T-cell (primary cell): Measurements from ENCODE around the gene PHF12. TPM values are rescaled to one million over a fixed set of nuclear protein-coding genes. Genes with fewer than 3 reads are reported as not detected.

ENCODE experiments used
- ATAC-seq, 4 experiments: fragments of 200-7000 bp in 3 of 4; fragments of 150-1000 bp in 1 of 4; cut with Tn5 transposase; replicated peaks in 1 of 4; 1 replicate in 3 of 4; 2 replicates in 1 of 4; pipeline ENCODE4 v1.10.0; 2021; ENCODE audit warnings: moderate library complexity in 3 of 4, mild to moderate bottlenecking in 2 of 4, moderate number of reproducible peaks in 1 of 4
- CTCF ChIA-PET, 2 donors: fragments of 300-600 bp; sonication (Branson Sonifier 250); formaldehyde crosslinking; loops; one replicate each; lab custom pipeline; 2022; ENCODE audit warnings: antibody characterized with exemption in 2 of 2; lab: Charles Lee
- POLR2A ChIA-PET, 2 donors: fragments of 300-600 bp; sonication (Branson Sonifier 250); formaldehyde crosslinking; loops; one replicate each; lab custom pipeline; 2022; ENCODE audit warnings: antibody characterized with exemption in 2 of 2; lab: Charles Lee
- DNase-seq, 35 experiments: peaks; one replicate each; pipeline versions ENCODE4 v3.0.0 to v3.0.0-alpha.2; 2013 to 2023
- H3K27ac ChIP-seq: one replicate; pipeline ENCODE4 v1.5.1; 2013; ENCODE audit warnings: low read length
- H3K27me3 ChIP-seq, 2 experiments: replicated peaks in 1 of 2; 1 replicate in 1 of 2; 2 replicates in 1 of 2; pipeline versions ENCODE4 v1.6.1 to v1.7.0; 2013; ENCODE audit warnings: low read length in 1 of 2, mixed read lengths in 1 of 2; ENCODE audit not compliant: control insufficient read depth in 2 of 2, insufficient read depth in 2 of 2; ENCODE audit errors: extremely low read depth in 1 of 2
- H3K36me3 ChIP-seq, 2 donors: 1 replicate in 1 of 2; 2 replicates in 1 of 2; pipeline versions ENCODE4 v1.6.1 to v1.7.0; 2013; ENCODE audit warnings: low read length in 1 of 2; ENCODE audit not compliant: control insufficient read depth in 2 of 2, insufficient read depth in 1 of 2; ENCODE audit errors: extremely low read depth in 1 of 2
- H3K4me1 ChIP-seq, 2 experiments: 1 replicate in 1 of 2; 2 replicates in 1 of 2; pipeline versions ENCODE4 v1.6.1 to v1.7.0; 2013; ENCODE audit warnings: low read length in 2 of 2, mixed read lengths in 1 of 2; ENCODE audit not compliant: insufficient read depth in 2 of 2, control insufficient read depth in 1 of 2; ENCODE audit errors: extremely low read depth in 1 of 2
- H3K4me3 ChIP-seq, 2 donors: 1 replicate in 1 of 2; 2 replicates in 1 of 2; pipeline versions ENCODE4 v1.5.1 to v1.7.0; 2013; ENCODE audit warnings: mild to moderate bottlenecking in 2 of 2, low read length in 1 of 2, moderate library complexity in 1 of 2; ENCODE audit not compliant: control insufficient read depth in 1 of 2; ENCODE audit errors: extremely low read depth in 1 of 2
- H3K9me3 ChIP-seq: 2 replicates; pipeline ENCODE4 v1.7.0; 2013
- H3K27ac Mint-ChIP-seq, 2 donors: one replicate each; pipeline ENCODE4 v1.8.0; 2020 to 2021; ENCODE audit warnings: mild to moderate bottlenecking in 2 of 2, mixed read lengths in 2 of 2
- H3K27me3 Mint-ChIP-seq, 2 donors: one replicate each; pipeline ENCODE4 v1.8.0; 2021 to 2022; ENCODE audit warnings: mixed read lengths in 2 of 2
- H3K36me3 Mint-ChIP-seq: one replicate; pipeline ENCODE4 v1.8.0; 2021; ENCODE audit warnings: mixed read lengths
- H3K4me1 Mint-ChIP-seq, 3 donors: one replicate each; pipeline ENCODE4 v1.8.0; 2020 to 2022; ENCODE audit warnings: mixed read lengths in 3 of 3, mild to moderate bottlenecking in 1 of 3
- H3K4me3 Mint-ChIP-seq, 3 donors: one replicate each; pipeline ENCODE4 v1.8.0; 2020 to 2022; ENCODE audit warnings: mild to moderate bottlenecking in 3 of 3, mixed read lengths in 3 of 3, moderate library complexity in 3 of 3
- H3K9me3 Mint-ChIP-seq, 3 donors: one replicate each; pipeline ENCODE4 v1.8.0; 2020 to 2022; ENCODE audit warnings: mixed read lengths in 3 of 3
- WGBS: methylation state at CpG from one replicate; pipeline ENCODE4 v1.1.5; 2013; ENCODE audit warnings: missing lambda C conversion rate; ENCODE audit not compliant: insufficient coverage; 5-methylcytosine and 5-hydroxymethylcytosine counted together
- total RNA-seq, 35 experiments: library from RNA in 6 of 35; stranded (reverse) in 6 of 35; fragments of 120-200 nt in 1 of 35; gene quantifications; one replicate each; pipeline versions ENCODE4 v1.2.1 to v1.2.4 and lab custom pipeline; 2013 to 2026

The PHF12 gene
- total RNA-seq, 5 donors from 2014 or later (not counting 1 experiment from before 2014, with no cell fraction given) = 121 to 176 (median 123) TPM

DNA sequence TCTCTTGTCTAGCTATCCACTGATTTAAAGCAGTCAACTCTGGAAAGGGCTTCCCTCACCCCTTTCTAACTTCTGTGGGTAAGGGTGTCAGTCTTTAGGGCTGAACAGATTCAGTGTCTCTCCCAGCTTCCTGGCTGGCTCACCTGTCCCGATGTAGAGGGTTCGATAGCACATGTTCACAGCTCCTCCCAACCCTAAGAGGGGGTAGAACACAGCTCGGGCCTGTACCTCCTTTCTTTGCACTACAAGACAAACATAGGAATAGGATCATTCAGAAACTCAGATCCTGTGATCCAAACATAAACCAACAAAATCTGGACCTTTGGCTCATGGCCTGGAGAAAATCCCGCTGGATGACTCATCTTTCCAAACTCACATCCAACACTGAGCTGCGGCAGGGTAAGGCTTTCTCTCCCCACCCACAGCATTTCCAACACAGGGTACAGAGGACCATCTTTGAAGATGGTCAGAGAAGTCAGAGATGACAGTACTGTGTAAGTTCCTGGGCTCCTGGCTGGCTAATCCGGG is 42.6 kb downstream of the PHF12 start:
- POLR2A ChIA-PET = interaction anchor here in 1 of 2 donors (1.4 kb wide), 1 partner anchor 17 kb away, joined by 5 read pairs; no protein-coding TSS in a partner anchor
- no peak overlapping the region for H3K4me3 Mint-ChIP-seq
- Histone ChIP-seq H3K4me1 (no peaks in the 10 kb centered on the region), H3K9me3 (no peaks in the 10 kb centered on the region), H3K4me3 (no peak overlapping the region), H3K27me3 (no peaks in the 10 kb centered on the region), H3K27ac (no peak overlapping the region), H3K36me3 (peaks cover 42 to 82% of the 10 kb centered on the region in 2 donors)
- CTCF ChIA-PET = interaction anchor here in 1 of 2 donors (2.0 to 2.2 kb wide), 2 partner anchors 35 to 144 kb away, joined by 5 to 6 read pairs; no protein-coding TSS in a partner anchor
- DNase-seq (no peak), ATAC-seq (no peak)
- H3K4me1 Mint-ChIP-seq = peaks cover 0 to 6% (median 3%) of the 10 kb centered on the region in 3 donors
- H3K36me3 Mint-ChIP-seq = peaks cover 48% of the 10 kb centered on the region
- no peaks in the 10 kb centered on the region for H3K27me3 Mint-ChIP-seq
- H3K27ac Mint-ChIP-seq = peak overlapping the region in 1 of 2 donors; percentile 23
- H3K9me3 Mint-ChIP-seq = no peaks in the 10 kb centered on the region
- WGBS = 100% methylated on average over 1 of the region's 6 CpGs

GRCh38 chr17:28907709-28908475 is 43.4 kb downstream of the PHF12 start:
- WGBS = no CpG with 5 or more reads among the region's 3 CpGs
- DNase-seq (no peak), ATAC-seq (no peak)
- no peaks in the 10 kb centered on the region for H3K9me3 Mint-ChIP-seq
- Histone ChIP-seq H3K4me3 (no peak overlapping the region), H3K27ac (no peak overlapping the region), H3K27me3 (no peaks in the 10 kb centered on the region), H3K9me3 (no peaks in the 10 kb centered on the region), H3K36me3 (peaks cover 37 to 74% of the 10 kb centered on the region in 2 donors), H3K4me1 (peaks cover 0 to 5% of the 10 kb centered on the region in 2 experiments)
- CTCF ChIA-PET = interaction anchor here in 1 of 2 donors (1.2 to 2.0 kb wide), 4 partner anchors 10 to 180 kb away, joined by 3 to 5 read pairs (median 4); partner anchors contain the start of genes FLOT2 and NEK8
- peaks cover 4 to 13% (median 8%) of the 10 kb centered on the region in 3 donors for H3K4me1 Mint-ChIP-seq
- POLR2A ChIA-PET = interaction anchor here in 1 of 2 donors (0.5 to 0.6 kb wide), 2 partner anchors 29 to 594 kb away, joined by 3 read pairs; no protein-coding TSS in a partner anchor
- peaks cover 43% of the 10 kb centered on the region for H3K36me3 Mint-ChIP-seq
- H3K27ac Mint-ChIP-seq = peak overlapping the region in 1 of 2 donors; percentile 48
- no peak overlapping the region for H3K4me3 Mint-ChIP-seq
- no peaks in the 10 kb centered on the region for H3K27me3 Mint-ChIP-seq

DNA sequence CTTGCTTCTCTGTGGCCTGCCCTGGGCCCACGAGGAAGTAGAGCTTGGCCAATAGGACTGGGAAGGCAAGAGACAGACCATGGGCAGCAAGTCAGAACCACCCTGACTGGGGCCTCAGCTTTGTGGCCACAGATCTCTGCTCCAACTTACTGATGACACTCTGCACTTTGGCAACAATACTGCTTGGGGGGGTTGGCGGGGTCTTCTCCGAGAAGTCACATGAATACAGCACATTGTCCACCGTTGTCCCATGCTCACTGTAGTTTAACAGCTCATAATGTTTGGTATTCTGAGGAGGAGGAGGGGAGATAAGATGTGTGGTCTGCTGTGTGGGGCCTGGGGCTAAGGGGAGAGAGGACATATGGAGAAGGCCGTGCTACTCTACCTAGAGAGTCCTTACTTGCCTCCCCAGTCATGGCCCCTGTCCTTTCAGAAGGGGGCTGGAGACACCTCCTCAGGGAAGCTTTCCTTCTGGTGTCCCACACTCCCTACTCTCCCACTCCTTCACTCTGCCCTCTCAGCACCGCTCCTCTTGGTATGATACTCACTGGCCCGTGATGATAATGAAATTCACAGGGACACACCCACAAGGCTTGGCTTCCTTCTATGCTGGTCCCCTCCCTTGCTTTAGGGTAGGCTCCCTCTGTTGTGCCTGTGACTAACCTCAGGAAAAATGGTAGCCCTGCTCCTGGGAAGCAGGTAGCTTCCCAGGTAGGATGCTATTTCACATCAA is 44.4 kb downstream of the PHF12 start:
- Mint-ChIP-seq H3K27ac (peak overlapping the region in 1 of 2 donors; percentile 48), H3K4me1 (peaks cover 8 to 18% (median 12%) of the 10 kb centered on the region in 3 donors), H3K4me3 (no peak overlapping the region), H3K36me3 (peaks cover 33% of the 10 kb centered on the region), H3K9me3 (no peaks in the 10 kb centered on the region), H3K27me3 (no peaks in the 10 kb centered on the region)
- Histone ChIP-seq H3K9me3 (no peaks in the 10 kb centered on the region), H3K4me3 (no peak overlapping the region), H3K4me1 (peaks cover 2 to 9% of the 10 kb centered on the region in 2 experiments), H3K27ac (no peak overlapping the region), H3K27me3 (no peaks in the 10 kb centered on the region), H3K36me3 (peaks cover 36 to 64% of the 10 kb centered on the region in 2 donors)
- no peak for DNase-seq
- ChIA-PET POLR2A (interaction anchor here (0.6 kb wide), 2 partner anchors 30 to 219 kb away, joined by 3 to 4 read pairs; no protein-coding TSS in a partner anchor), CTCF (interaction anchor here in 1 of 2 donors (0.9 to 1.4 kb wide), 5 partner anchors 9 to 179 kb away, joined by 3 to 4 read pairs (median 3); partner anchors contain the start of genes FLOT2 and NEK8)
- 91% methylated on average over 4 of the region's 7 CpGs for WGBS
- ATAC-seq = no peak

- Mint-ChIP-seq H3K9me3 (no peaks in the 10 kb centered on the region), H3K36me3 (peaks cover 32% of the 10 kb centered on the region), H3K27me3 (no peaks in the 10 kb centered on the region), H3K27ac (no peak overlapping the region), H3K4me3 (no peak overlapping the region), H3K4me1 (peaks cover 13 to 24% (median 17%) of the 10 kb centered on the region in 3 donors)
- POLR2A ChIA-PET = no interaction called here
- 89% methylated on average over 5 of the region's 9 CpGs for WGBS
- ATAC-seq = no peak
- Histone ChIP-seq H3K27ac (no peak overlapping the region), H3K4me1 (peaks cover 6 to 15% of the 10 kb centered on the region in 2 experiments), H3K27me3 (no peaks in the 10 kb centered on the region), H3K9me3 (no peaks in the 10 kb centered on the region), H3K4me3 (no peak overlapping the region), H3K36me3 (peaks cover 30 to 58% of the 10 kb centered on the region in 2 donors)
- DNase-seq = no peak
- CTCF ChIA-PET = interaction anchor here in 1 of 2 donors (0.9 to 1.4 kb wide), 3 partner anchors 8 to 143 kb away, joined by 3 to 4 read pairs (median 3); partner anchors contain the start of gene FLOT2
Observed at GRCh38 chr17:28906276-28906675, 45.0 kb downstream of the PHF12 start.

DNA sequence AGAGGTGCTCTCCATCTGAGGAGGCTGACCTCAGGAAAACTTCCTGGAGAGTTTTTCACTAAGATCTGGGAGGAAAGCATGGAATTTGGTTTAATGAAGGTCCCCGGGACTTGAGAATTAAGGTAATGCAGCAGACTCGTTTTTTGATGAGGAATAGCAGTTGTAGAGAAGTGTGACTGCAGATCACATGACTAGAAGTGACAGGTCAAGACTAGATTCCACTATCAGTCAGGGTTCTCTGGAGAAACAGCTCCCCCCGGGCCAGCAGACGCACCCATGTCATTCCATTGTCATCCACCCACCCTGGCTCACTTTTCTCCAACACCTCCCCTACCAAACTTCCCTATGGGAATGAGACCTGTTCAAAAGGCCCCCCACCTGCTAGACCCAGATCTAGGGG is 46.5 kb downstream of the PHF12 start:
- H3K36me3 Mint-ChIP-seq = peaks cover 30% of the 10 kb centered on the region
- H3K27me3 ChIP-seq = no peaks in the 10 kb centered on the region
- ChIA-PET CTCF (interaction anchor here (0.6 to 4.2 kb wide), 3 partner anchors 141 to 178 kb away, joined by 3 to 22 read pairs (median 4); no protein-coding TSS in a partner anchor), POLR2A (interaction anchor here in 1 of 2 donors (0.5 kb wide), 1 partner anchor 43 kb away, joined by 3 read pairs; no protein-coding TSS in a partner anchor)
- H3K27ac Mint-ChIP-seq = peak overlapping the region in 1 of 2 donors; percentile 29
- H3K9me3 ChIP-seq = no peaks in the 10 kb centered on the region
- DNase-seq (no peak), ATAC-seq (no peak)
- peaks cover 23 to 32% (median 28%) of the 10 kb centered on the region in 3 donors for H3K4me1 Mint-ChIP-seq
- no peak overlapping the region for H3K4me3 ChIP-seq
- peaks cover 6 to 23% of the 10 kb centered on the region in 2 experiments for H3K4me1 ChIP-seq
- peaks cover 18 to 50% of the 10 kb centered on the region in 2 donors for H3K36me3 ChIP-seq
- no peak overlapping the region for H3K4me3 Mint-ChIP-seq
- WGBS = 42% methylated on average over 2 of the region's 4 CpGs
- H3K27ac ChIP-seq = no peak overlapping the region
- H3K27me3 Mint-ChIP-seq = no peaks in the 10 kb centered on the region
- H3K9me3 Mint-ChIP-seq = no peaks in the 10 kb centered on the region
